ENCODE results near the gene RINL. TPM values are rescaled to one million over a fixed set of nuclear protein-coding genes. Genes with fewer than 3 reads are reported as not detected.
A peak's percentile ranks its signal among the peaks of the same experiment; 100 is the strongest.

Gene RINL
- total and polyA plus RNA-seq, 12 donors: 1.6 to 14.5 (median 3.1) TPM

DNA sequence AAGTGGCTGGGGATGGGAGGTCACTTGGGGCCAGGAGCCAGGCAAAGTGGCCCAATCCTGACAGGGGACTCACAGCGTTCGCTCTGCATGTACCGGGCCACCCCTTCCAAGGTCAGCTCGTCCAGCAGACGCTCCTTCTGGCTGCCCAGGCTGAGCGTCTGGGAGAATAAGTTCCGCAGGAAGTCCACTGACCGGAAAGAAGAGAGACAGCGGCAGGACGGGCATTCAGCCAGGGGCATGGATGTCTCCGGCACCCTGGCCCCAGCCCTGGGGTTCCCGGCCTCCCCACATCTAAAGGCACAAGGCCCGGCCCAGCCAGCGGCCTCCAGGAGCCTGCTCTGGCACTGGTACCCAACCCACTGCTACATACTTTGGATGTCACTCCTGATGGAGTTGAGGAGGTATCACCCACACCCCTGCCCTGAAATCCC lies 15.3 kb upstream of the RINL start:
- 63 to 72% methylated on average over 14 of the region's 14 CpGs for WGBS, 2 donors
- Histone ChIP-seq H3K4me3 (no peak overlapping the region), H3K36me3 (peaks cover 0 to 57% (median 11%) of the 10 kb centered on the region in 9 donors), H3K27me3 (no peaks in the 10 kb centered on the region), H3K9me3 (no peaks in the 10 kb centered on the region), H3K4me1 (peaks cover 2 to 43% (median 27%) of the 10 kb centered on the region in 9 donors), H3K27ac (peak overlapping the region in 2 of 10 donors; percentile 26 to 29)
- no peak for DNase-seq
- intact Hi-C loops (cut with DNase I): loop anchor here in 1 of 10 donors (10.0 kb wide), 1 partner anchor 269 kb away; no protein-coding TSS in a partner anchor
- ATAC-seq: peak in 1 of 8 donors; percentile 13
- TF ChIP-seq, protein P1, sequence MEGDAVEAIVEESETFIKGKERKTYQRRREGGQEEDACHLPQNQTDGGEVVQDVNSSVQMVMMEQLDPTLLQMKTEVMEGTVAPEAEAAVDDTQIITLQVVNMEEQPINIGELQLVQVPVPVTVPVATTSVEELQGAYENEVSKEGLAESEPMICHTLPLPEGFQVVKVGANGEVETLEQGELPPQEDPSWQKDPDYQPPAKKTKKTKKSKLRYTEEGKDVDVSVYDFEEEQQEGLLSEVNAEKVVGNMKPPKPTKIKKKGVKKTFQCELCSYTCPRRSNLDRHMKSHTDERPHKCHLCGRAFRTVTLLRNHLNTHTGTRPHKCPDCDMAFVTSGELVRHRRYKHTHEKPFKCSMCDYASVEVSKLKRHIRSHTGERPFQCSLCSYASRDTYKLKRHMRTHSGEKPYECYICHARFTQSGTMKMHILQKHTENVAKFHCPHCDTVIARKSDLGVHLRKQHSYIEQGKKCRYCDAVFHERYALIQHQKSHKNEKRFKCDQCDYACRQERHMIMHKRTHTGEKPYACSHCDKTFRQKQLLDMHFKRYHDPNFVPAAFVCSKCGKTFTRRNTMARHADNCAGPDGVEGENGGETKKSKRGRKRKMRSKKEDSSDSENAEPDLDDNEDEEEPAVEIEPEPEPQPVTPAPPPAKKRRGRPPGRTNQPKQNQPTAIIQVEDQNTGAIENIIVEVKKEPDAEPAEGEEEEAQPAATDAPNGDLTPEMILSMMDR (IDR thresholded peaks at IDR 0.05): no peak

DNA sequence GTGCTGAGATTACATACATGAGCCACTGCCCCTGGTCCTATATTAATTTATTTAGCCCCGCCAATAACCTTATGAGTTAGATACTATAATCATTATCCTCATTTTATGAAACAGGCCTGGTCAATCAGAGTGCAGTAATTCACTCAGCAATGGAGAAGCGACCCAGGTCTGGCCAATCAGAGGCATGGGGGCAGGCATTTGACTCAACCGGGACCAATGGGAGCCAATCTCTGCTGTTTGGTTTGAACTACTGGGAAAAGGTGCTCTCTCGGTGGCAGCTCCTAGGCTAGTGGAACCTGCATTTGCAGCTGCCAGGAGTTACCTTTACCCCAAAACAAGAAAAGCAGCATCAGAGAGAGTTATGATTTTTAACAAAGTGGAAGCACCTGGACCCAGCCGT lies 14.8 kb upstream of the RINL start:
- 81 to 82% methylated on average over 5 of the region's 5 CpGs for WGBS, 2 donors
- peak overlapping the region in 1 of 10 donors; percentile 26 for H3K27ac ChIP-seq
- TF ChIP-seq, protein P1 (IDR thresholded peaks at IDR 0.05): no peak
- ATAC-seq (no peak), DNase-seq (no peak)
- no peaks in the 10 kb centered on the region for H3K27me3 ChIP-seq
- H3K36me3 ChIP-seq: peaks cover 0 to 62% (median 11%) of the 10 kb centered on the region in 9 donors
- no peak overlapping the region for H3K4me3 ChIP-seq
- no peaks in the 10 kb centered on the region for H3K9me3 ChIP-seq
- peaks cover 0 to 38% (median 22%) of the 10 kb centered on the region in 9 donors for H3K4me1 ChIP-seq
- intact Hi-C loops (cut with DNase I): loop anchor here in 1 of 10 donors (10.0 kb wide), 1 partner anchor 268 kb away; no protein-coding TSS in a partner anchor

DNA sequence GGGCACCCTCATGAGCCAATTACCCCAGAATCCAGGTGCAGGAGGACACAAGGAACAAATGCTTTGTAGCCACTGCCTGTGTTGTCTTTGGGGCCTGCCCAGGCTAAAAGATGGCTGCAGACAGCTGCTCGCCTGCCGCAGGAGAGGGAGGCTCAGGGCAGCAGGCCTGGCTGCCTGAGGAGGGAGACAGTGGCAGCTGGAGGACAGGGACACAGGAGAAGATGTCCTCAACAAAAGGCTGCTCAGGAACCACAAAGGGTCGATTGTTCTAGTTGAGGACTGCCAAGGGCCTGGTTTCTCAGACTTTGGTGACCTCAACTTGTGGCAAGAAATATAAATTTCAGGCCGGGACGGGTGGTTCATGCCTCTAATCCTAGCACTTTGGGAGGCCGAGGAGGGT lies 13.7 kb upstream of the RINL start:
- 87 to 95% methylated on average over 6 of the region's 6 CpGs for WGBS, 2 donors
- H3K4me1 ChIP-seq: peaks cover 0 to 31% (median 15%) of the 10 kb centered on the region in 9 donors
- no peaks in the 10 kb centered on the region for H3K27me3 ChIP-seq
- DNase-seq: no peak
- no peaks in the 10 kb centered on the region for H3K9me3 ChIP-seq
- H3K36me3 ChIP-seq: peaks cover 0 to 73% (median 11%) of the 10 kb centered on the region in 9 donors
- H3K27ac ChIP-seq: peak overlapping the region in 1 of 10 donors; percentile 35
- intact Hi-C loops (cut with DNase I): loop anchor here in 1 of 10 donors (10.0 kb wide), 1 partner anchor 267 kb away; no protein-coding TSS in a partner anchor
- ATAC-seq: no peak
- H3K4me3 ChIP-seq: no peak overlapping the region
- TF ChIP-seq, protein P1 (IDR thresholded peaks at IDR 0.05): no peak

DNA sequence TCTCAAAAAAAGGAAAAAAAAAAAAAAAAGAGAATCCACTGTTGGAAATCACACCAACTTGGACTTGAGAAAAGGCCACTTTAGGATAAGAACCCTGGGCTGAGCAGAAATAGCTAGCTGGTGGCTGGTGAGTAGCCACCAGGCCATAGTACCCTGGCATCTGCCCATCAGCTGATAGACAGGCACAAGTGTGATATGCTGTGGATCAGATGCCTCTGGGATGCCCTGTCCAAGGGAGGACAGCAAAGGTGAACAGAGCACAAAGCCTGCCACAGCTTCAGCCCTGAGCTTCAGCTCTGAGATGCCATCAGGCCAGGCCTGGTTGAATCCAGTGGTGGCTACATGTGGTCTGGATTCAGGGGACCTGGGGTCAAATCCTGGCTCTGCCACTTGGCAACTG lies 12.6 kb upstream of the RINL start:
- DNase-seq: no peak
- TF ChIP-seq, protein P1 (IDR thresholded peaks at IDR 0.05): no peak
- peaks cover 0 to 31% (median 15%) of the 10 kb centered on the region in 9 donors for H3K4me1 ChIP-seq

More for the DNA sequence above, 12.6 kb upstream of the RINL start:
- H3K4me3 ChIP-seq: no peak overlapping the region
- intact Hi-C loops (cut with DNase I): loop anchor here in 1 of 10 donors (10.0 kb wide), 1 partner anchor 266 kb away; no protein-coding TSS in a partner anchor
- ATAC-seq: peak in 5 of 8 donors; percentile 23 to 70 (median 41)
- H3K9me3 ChIP-seq: no peaks in the 10 kb centered on the region
- peaks cover 0 to 80% (median 11%) of the 10 kb centered on the region in 9 donors for H3K36me3 ChIP-seq
- peak overlapping the region in 3 of 10 donors; percentile 22 to 43 (median 35) for H3K27ac ChIP-seq
- no peaks in the 10 kb centered on the region for H3K27me3 ChIP-seq
